ENCODE measurements around the gene MSH4. TPM values are rescaled to one million over a fixed set of nuclear protein-coding genes. Genes with fewer than 3 reads are reported as not detected.

Gene MSH4
- total RNA-seq, 1 donor from 2014 or later, result 0.13 TPM

- DNase-seq (ENCODE audit: low read depth in 2 of 2), result no peak
These were observed 135.6 kb downstream of the MSH4 start, which contains the start of gene ASB17 for GRCh38 chr1:75932304-75932703. TSS of gene ASB17 (minus strand) at chr1:75932404. CDS start at chr1:75932291, 113 bp downstream.

GRCh38 chr1:75937034-75937433 lies 140.4 kb downstream of the MSH4 start:
- no peak for DNase-seq (ENCODE audit: low read depth in 2 of 2)

- peak; percentile 30 to 71 for DNase-seq (ENCODE audit: low read depth in 2 of 2)
These were observed 146.4 kb downstream of the MSH4 start for GRCh38 chr1:75943037-75943436.

DNA sequence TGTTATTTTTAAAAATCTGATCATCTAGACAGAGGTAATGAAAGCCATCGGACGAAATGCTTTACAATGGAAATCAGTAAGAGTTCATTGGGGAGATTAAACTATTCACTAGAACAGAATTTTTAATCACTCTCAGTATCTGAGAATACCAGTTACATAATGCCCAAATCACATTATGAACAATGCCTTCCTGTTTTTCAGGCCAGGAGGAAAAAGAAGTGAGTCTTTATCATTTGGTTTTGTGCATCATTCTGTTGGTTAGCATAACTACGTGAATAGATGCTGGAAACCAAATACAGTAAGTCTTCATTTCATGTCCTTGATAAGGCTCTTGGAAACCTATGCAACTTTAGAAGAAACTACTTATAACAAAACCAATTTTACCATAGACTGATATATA lies 153.5 kb downstream of the MSH4 start:
- DNase-seq (ENCODE audit: low read depth in 2 of 2), result no peak

GRCh38 chr1:75952016-75952415 lies 155.3 kb downstream of the MSH4 start:
- no peak for DNase-seq (ENCODE audit: low read depth in 2 of 2)

- DNase-seq (ENCODE audit: low read depth in 2 of 2), result no peak
These were observed 156.8 kb downstream of the MSH4 start for GRCh38 chr1:75953461-75953860.

- no peak for DNase-seq (ENCODE audit: low read depth in 2 of 2)
These were observed 157.9 kb downstream of the MSH4 start for GRCh38 chr1:75954586-75954985.

Other genes with a start within 250 kb of the MSH4 start
- gene SLC44A5, start 185.8 kb upstream of the MSH4 start, total RNA-seq, result 1.0 and 4.6 TPM in 2 replicates
- gene ACADM, start 72.2 kb upstream of the MSH4 start, total RNA-seq, result 23.8 and 26.2 TPM in 2 replicates
- 41.3 and 47.8 TPM in 2 replicates for gene RABGGTB, start 10.6 kb upstream of the MSH4 start, total RNA-seq
- gene ASB17, start 135.5 kb downstream of the MSH4 start, total RNA-seq, result not detected in 2 replicates